Omental fat pad (tissue), 4 donors: Measurements from ENCODE around the gene BCR. TPM values are rescaled to one million over a fixed set of nuclear protein-coding genes. Genes with fewer than 3 reads are reported as not detected.
A peak's percentile ranks its signal among the peaks of the same experiment; 100 is the strongest.

Experiments
- ATAC-seq: fragments of 150-250 bp; one replicate; pipeline ENCODE4 v1.9.1; 2016; ENCODE audit warnings: mild to moderate bottlenecking, moderate library complexity; ENCODE audit not compliant: low FRiP score
- DNase-seq: peaks from one replicate; pipeline ENCODE4 v3.0.0-alpha.2; 2019; ENCODE audit warnings: low spot score
- total RNA-seq, 4 donors: library from RNA; depleted of rRNA; stranded (reverse); fragments of >200 nt; gene quantifications; one replicate each; pipeline ENCODE4 v1.1.0, GENCODE V29; 2016
- TF ChIP-seq, protein P1 (sequence below), 3 donors: fragments of 450-650 bp; IDR thresholded peaks; one replicate each; pipeline ENCODE4 v1.5.1; 2016 to 2017; ENCODE audit warnings: antibody characterized with exemption in 3 of 3, mild to moderate bottlenecking in 3 of 3, moderate library complexity in 2 of 3

The BCR gene
- total RNA-seq, 4 donors from 2014 or later: 34.8 to 128 (median 51.4) TPM

DNA sequence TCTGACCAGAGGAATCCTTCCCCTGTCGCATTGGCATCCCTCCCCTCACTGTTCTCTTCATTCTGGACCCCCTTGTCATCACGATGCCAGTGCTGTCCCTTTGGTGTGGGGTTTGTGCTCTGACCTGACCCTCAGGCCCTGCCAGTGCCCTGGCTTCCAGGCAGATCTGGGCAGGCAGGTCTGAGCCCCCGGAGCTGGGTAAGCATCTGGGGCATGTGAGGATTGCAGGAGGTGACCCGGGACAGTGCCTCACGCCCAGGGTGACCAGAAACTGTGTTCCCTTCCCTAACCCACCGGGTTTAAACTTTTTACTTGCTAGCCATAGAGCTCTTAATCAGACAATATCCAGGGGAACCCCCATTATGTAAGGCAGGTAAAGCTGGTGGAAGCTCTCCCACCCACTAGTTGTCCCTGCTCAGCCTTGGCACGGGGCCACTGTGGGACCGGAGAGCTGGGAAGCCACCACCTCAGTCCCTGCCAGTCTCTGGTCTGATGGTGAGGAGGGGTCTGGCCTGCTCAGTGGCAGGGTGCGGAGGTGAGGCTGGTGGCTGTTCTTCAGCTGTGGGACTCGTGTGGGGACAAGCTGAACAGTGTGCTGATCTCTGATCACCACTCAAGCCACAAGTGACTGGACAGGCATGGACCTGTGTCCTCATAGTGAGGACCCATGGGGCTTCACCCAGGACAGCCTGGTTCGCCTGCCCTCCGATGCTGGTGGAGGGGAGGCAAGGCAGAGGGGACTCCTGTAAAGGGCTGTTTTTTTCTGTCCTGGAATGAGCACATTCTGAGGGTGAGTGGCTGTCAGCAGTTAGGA, 38.0 kb downstream of the BCR start:
- TF ChIP-seq, protein P1, sequence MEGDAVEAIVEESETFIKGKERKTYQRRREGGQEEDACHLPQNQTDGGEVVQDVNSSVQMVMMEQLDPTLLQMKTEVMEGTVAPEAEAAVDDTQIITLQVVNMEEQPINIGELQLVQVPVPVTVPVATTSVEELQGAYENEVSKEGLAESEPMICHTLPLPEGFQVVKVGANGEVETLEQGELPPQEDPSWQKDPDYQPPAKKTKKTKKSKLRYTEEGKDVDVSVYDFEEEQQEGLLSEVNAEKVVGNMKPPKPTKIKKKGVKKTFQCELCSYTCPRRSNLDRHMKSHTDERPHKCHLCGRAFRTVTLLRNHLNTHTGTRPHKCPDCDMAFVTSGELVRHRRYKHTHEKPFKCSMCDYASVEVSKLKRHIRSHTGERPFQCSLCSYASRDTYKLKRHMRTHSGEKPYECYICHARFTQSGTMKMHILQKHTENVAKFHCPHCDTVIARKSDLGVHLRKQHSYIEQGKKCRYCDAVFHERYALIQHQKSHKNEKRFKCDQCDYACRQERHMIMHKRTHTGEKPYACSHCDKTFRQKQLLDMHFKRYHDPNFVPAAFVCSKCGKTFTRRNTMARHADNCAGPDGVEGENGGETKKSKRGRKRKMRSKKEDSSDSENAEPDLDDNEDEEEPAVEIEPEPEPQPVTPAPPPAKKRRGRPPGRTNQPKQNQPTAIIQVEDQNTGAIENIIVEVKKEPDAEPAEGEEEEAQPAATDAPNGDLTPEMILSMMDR (IDR thresholded peaks at IDR 0.05): no peak
- ATAC-seq: no peak
- no peak for DNase-seq

DNA sequence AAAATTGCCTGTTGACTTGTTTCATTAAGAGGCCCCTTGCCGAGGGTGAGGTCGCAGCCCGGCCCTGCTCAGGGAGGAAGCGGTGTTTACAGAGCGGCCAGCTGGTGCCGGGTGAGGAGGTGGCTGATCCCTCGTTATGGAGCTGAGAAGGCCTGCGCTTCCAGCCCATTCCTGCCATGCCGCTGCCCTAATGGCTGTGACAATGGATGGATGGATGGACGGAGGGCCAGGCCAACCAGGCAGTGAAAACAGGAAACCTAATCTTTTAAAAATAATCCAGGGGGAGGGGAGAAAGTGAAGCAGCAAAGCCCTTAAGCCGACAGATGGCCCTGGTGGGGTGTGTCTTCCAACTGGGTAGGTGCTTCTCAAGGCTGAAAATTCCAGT, 38.5 kb downstream of the BCR start:
- no peak for ATAC-seq
- TF ChIP-seq, protein P1 (IDR thresholded peaks at IDR 0.05): no peak

DNA sequence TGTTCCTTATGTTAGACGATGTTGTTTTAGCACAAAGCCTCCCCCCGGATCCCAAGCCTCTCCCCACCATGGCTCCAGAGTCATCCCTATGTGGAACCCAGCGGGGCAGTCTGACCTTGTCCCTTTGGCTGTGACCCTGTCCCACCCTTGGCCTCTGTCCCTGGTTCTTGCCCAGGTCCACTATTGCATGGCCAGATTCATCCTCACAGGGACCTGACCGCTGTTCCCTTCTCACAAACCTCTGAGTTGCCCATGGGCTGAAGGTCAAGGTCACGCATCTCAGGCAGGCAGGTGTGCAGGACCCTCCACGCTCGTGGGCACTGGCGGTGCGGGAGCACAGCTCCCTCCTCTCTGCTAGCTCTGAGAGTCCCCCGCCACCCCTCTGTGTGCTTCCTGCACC, 39.0 kb downstream of the BCR start:
- DNase-seq: no peak
- TF ChIP-seq, protein P1 (IDR thresholded peaks at IDR 0.05): no peak
- ATAC-seq: no peak

More for the DNA sequence above, 38.5 kb downstream of the BCR start:
- no peak for DNase-seq

DNA sequence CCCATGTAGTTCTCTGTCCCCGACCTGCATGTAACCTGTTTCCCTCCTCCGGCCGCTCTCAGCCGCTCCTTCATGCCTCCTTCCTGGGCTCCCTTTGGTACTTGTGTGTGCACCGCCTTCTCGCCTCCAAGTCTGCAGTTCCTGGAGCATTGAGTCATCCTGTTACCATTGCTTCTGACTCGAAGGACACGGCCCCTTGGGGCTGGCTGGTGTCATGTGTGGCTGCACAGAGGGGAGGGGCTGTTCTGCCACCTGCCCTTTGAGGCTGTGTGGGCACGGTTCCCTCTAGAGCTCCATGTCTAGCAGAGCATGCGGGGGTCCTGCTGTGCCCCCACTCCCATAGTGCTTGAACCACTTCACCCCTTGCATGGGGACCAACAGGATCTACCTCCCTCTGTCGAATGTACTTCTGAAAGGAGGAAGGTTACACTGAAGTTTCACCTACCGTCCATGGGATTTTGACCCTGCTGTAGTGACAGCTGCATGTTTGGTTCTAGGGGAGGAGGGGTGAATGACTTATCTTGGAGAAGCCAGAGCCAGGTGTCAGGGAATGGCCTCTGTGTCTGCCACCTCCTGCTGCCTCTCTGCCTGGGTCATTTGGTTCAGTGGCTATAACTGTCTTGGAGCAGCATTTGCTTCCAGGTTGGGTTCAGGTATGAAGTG, 39.6 kb downstream of the BCR start:
- ATAC-seq (no peak), DNase-seq (no peak)
- TF ChIP-seq, protein P1 (IDR thresholded peaks at IDR 0.05): no peak

DNA sequence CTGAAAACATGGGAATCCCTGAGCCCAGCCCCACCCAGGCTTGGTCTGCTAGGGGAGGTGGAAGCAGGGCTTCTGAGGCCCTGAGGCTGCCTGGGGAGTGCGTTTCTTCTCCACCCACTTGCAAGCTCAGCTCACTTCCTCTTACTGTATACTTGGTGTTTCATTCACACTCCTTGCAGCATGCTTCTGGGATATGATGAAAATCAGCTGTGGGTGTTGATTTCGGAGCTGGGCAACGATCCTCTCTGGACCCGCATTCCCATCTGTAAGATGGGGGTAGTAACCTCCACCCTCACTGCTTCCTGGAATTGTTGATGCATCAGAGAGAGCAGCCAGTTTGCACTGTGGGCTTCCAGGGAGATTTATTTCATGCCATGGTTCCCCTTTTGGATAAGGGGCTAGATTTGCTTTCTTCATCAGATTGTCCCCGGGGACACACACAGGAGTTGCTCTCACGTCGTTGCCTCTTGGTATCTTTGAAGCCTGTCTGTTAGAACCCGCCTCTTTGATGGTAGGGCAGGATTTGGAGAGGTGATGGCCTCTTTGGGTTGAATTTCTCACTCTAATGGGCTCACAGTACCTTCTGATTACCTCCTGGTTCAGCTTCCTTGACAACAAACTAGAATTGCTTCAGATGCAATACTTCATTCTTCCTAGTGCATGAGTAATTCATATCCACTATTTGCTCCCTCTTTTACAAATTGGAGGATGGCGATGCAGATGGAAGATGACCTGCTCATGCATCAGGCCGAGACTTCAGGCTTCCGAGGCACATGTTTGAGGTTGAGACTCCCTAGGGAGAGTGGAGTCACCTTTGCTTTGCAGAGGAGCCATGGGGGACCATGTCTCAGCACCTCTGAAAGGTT, 40.4 kb downstream of the BCR start:
- DNase-seq: no peak
- peak; percentile 41 for ATAC-seq
- TF ChIP-seq, protein P1 (IDR thresholded peaks at IDR 0.05): no peak

DNA sequence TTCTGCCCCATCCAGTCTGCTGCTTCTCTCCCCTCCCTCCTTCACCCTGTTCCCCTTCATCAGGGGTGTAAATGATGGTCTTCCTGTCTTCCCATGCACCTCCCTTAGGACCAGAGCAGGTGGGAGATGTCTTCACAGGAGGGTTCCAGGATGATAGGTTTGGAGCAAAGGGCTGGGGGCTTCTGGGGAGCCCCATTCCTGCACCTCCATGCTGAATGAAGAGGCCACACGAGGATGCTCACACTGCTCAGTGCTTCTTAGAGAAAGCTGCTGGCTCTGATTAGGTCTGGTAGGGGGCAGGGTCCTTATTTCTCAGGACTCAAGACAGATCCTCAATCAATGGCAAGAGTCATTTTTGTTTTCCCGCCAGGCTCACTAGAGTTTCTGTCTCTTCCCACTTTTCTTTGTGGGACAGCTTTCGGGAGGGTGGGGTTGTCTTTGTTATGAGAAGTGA, 41.1 kb downstream of the BCR start:
- ATAC-seq (no peak), DNase-seq (no peak)
- TF ChIP-seq, protein P1 (IDR thresholded peaks at IDR 0.05): no peak
